Measurements from ENCODE around the gene HPGDS.
"Not testable (repeated sequence)": the region's sequence is repeated elsewhere in the genome, so short reads cannot be mapped to it uniquely, and the experiment has no call there.

HPGDS gene

DNA sequence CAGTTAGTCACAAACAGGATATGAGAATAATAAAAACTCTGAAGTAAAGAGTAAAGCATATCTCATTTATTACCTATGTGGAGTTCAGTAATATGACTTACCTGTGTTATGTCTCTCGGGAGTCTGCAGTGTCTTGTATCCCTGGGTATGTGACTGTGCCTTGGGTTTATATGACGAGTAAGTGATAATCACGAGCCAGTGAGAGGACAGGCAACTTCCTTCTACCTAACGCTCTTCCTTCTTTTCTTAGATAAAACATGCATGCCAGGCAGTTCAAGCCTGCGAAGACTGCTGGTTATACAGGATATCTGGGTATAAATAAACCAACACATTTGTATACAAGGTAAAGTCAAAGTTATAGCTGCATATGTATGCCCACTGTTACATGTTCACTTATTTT, at the start of gene HPGDS:
TSS of gene HPGDS (minus strand) at position 143 of the 400 bp plus-strand sequence. CDS start 8,207 bp downstream, outside the sequence.
- DNase-seq (ENCODE audit: extremely low read depth in 1 of 2, low read depth in 1 of 2), result no peak

DNA sequence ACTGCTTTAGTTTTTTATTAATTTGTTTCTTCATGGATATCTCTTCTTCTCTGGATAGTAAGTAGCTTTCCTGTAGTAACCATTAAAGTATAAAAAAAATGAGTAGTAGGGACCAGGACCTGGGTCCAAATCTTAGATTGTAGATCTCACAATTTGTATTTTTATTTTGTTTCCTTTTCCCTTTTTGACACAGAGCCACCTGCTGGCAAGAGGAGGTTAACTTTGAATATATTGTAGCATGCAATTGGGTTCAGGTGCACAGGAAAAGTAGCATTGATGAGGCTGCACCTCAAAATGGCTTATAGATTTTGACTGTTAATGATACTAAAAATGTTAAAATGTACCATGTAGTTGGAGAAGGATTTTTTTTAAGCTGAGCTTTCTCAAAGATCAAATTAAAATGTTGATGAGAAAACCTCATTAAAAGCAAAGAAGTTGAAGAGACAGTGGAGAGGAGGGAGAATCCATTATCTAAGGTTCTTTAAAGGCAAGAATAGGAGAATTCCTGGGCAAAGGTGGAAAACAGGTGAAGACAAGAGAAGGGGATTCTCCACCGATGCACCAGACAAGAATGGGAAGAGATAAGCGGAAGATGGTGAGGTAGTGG, 48.3 kb upstream of the HPGDS start:
- DNase-seq (ENCODE audit: extremely low read depth in 1 of 2, low read depth in 1 of 2), result no peak

DNA sequence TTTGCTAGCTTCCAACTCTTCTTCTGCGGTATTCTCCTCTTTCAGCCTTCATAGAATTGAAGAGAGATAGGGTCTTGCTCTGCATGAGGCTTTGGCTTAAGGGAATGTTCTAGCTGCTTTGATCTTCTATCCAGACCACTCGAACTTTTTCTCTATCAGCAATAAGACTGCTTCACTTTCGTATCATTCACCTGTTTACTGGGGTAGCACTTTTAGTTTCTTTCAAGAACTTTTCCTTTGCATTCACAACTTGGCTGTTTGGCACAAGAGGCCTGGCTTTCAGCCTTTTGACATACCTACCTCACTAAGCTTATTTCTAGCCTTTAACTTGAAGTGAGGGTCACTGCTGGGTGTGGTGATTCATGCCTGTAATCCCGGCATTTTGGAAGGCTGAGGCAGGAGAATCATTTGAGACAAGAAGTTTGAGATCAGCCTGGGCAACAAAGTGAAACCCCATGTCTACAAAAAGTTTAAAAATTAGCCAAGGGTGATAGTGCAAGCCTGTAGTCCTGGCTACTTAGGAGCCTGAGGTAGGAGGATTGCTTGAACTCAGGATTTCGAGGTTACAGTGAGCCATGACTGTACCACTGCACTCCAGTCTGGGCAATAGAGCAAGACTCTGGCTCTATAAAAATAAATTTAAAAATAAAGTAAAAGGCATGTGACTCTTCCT, 47.1 kb upstream of the HPGDS start:
- DNase-seq (ENCODE audit: extremely low read depth in 1 of 2, low read depth in 1 of 2), result no peak

DNA sequence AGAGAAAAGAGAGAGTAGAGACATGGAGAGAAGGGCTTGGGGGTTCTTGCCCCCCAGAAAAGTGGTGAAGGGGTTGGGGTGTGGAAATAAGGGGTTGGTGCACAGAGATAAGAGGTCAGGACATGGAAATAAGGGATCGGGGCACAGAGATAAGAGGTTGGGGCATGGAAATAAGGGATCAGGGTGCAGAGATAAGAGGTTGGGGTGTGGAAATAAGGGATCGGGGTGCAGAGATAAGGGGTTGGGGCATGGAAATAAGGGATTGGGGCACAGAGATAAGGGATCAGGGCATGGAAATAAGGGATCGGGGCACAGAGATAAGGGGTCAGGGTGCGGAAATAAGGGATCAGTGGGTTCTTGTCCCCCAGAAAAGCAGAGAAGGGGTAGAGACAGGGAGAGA, 45.3 kb upstream of the HPGDS start:
- DNase-seq (ENCODE audit: extremely low read depth in 1 of 2, low read depth in 1 of 2), result not testable (repeated sequence)

DNA sequence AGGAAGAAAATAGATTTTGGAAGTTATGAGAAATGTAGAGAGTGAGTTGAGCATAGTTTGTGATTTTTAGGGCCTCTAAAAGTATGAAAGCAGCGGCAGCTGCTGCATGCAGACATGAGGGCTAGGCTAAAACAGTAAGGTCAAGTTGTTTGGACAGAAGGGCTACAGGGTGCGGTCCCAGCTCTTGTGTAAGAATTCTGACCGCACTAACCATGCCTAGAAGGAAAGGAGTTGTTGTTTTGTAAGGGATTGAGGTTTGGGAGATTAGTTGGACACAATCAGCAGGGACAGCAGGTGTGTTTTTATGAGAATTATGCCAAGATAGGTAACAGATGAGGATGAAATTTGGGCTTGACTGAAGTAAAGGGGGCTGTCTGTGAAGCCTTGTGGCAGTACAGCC, 42.8 kb upstream of the HPGDS start:
- not testable (repeated sequence) for DNase-seq (ENCODE audit: extremely low read depth in 1 of 2, low read depth in 1 of 2)

DNA sequence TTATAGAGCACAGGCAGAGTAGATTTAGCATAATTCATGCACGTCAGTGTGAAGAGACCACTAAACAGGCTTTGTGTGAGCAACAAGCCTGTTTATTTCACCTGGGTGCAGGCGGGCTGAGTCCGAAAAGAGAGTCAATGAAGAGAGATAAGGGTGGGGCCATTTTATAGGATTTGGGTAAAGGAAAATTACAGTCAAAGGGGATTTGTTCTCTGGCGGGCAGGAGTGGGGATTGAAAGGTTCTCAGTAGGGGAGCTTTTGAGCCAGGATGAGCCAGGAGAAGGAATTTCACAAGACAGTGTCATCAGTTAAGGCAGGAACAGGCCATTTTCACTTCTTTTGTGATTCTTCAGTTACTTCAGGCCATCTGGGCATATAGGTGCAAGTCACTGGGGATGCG, 40.3 kb upstream of the HPGDS start:
- DNase-seq (ENCODE audit: extremely low read depth in 1 of 2, low read depth in 1 of 2), result not testable (repeated sequence)

DNA sequence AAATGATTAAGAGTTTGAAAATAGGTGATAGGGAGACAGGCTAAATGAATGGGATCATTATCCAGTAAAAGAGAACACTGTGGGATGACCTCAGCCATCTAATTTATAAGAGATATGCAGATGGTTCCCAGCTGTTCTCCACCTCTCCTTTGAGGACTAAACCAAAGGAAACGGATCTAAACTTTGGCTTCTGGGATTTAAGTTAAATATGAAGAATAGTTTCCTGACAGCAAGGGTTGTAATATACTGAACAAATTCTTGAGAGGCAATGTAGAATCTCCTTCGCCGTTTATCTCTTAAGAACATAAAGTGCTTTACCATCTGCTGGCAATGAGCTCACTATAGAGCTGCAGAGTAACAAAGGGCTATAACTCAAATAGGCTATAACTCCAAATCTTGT, 35.4 kb upstream of the HPGDS start:
- no peak for DNase-seq (ENCODE audit: extremely low read depth in 1 of 2, low read depth in 1 of 2)

DNA sequence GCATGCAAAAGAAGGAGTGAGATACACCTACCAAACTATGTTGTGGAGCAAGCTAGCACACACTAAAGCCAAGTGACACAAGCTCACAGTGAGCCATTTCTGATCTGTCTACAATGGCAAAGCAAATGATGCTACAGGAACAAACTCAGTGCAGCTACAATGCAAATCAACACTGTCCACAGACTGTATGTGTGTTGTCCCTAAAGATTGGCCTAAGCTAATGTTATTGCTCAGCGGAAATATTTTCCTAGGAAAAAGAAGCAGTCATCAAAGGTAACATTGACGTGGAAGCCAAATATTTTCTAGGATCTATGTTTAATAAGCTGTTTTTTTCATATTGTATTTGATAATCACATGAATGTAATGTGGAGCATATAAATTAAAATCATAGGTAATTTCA, 34.7 kb upstream of the HPGDS start:
- DNase-seq (ENCODE audit: extremely low read depth in 1 of 2, low read depth in 1 of 2), result no peak

DNA sequence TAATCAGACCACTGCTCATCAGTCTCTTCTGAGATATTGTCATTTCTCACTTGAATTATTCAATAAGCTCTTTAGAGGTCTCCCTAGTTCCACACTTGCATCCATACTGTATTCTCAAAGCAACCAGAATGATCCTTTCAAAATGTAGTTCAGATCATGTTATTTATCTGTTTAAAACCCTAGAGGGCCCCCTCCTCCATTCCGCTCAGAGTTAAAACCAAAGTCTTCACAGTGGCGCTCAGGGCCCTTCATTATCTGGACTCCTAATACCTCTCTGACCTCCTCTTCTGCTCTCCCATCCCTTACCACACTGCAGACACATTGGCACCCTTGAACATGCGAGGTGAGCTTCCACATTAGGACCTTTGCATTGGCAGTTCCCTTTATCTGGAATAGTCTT, 32.7 kb upstream of the HPGDS start:
- DNase-seq (ENCODE audit: extremely low read depth in 1 of 2, low read depth in 1 of 2), result no peak

DNA sequence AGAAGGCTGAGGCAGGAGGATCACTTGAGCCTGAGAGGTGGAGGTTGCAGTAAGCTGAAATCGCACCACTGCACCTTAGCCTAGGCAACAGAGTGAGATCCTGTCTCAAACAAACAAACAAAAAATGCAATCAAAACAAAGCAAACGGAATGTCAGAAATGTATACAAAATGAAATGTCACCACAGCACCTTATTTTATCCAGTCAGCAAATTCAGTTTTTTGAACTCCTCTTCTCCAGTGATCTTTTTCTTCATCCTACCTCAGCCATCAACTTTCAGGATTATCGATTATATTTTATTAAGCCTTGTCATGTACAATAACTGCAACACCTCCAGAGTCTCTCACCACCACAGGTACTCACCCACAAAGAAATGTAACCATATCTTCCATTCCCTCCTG, 31.1 kb upstream of the HPGDS start:
- no peak for DNase-seq (ENCODE audit: extremely low read depth in 1 of 2, low read depth in 1 of 2)

DNA sequence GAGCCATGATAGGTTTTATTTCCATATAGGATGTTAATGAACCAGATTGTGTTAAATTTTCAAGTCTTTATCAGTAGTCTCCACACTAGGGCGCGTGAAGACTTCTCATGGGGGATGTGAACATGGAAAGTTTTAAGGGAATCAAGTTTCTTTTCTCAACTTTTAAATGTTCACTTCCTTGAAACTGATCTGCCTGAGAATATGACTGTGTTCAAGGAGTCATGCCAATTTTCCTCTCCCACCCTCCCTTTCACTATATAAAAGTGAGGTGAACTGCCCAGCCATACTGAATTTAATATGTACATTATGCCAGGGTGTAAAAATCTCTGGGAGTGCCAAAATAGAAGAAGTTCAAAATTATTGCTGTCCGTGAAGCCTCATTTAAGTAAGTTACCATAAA, 30.4 kb upstream of the HPGDS start:
- DNase-seq (ENCODE audit: extremely low read depth in 1 of 2, low read depth in 1 of 2), result no peak

DNA sequence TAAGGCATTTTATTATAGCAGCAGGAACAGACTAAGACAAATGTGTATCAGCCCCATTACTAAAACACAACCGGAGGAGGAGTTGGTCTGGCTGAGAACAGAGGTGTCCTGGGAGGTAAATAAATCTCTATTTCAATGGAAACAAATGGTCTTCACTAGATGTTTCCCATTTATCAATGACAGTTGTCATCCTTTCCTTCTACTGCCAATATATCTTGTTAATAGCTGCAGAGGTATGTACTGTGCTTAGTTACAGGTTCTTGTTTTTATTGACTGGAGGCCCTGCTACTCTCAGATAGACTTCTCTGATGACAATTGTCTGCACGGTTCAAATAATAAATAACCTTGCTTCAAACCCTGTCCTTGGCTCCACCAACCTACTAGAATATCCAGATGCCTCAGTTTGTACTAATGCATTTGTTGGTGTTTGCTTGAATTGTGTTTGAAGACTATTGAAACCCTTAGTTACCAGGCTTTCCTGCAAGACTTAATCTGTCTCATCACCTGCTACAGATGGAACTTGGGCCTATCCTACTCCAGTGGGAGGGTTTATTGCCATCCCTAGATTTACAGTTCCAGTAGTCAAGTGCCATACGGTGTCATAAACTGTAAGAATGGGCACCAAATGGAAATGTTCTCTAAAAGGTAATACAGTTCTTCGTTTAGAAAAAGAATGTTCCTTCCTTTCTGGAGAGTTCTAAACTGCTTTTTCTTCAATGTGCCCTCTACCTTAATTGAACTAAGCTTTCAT, 29.8 kb upstream of the HPGDS start:
- no peak for DNase-seq (ENCODE audit: extremely low read depth in 1 of 2, low read depth in 1 of 2)

DNA sequence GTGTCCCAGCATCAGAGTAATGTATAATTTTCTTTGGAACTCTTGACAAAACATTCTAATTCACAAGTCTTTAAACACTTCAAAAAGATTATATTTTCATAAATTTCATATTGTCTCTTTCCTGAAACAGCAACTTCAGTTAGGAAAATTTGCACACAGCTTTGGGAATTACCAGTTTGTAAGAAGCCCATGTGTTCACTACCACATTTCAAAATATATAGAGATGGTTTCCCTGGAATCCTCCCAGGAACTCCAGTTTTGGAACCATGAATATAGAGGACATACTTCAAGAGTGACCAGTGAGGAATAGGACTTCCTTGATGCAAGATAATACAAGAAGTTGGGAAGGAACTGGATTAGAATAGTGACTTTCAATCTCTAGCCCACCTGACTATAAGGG, 28.7 kb upstream of the HPGDS start:
- DNase-seq (ENCODE audit: extremely low read depth in 1 of 2, low read depth in 1 of 2), result no peak

DNA sequence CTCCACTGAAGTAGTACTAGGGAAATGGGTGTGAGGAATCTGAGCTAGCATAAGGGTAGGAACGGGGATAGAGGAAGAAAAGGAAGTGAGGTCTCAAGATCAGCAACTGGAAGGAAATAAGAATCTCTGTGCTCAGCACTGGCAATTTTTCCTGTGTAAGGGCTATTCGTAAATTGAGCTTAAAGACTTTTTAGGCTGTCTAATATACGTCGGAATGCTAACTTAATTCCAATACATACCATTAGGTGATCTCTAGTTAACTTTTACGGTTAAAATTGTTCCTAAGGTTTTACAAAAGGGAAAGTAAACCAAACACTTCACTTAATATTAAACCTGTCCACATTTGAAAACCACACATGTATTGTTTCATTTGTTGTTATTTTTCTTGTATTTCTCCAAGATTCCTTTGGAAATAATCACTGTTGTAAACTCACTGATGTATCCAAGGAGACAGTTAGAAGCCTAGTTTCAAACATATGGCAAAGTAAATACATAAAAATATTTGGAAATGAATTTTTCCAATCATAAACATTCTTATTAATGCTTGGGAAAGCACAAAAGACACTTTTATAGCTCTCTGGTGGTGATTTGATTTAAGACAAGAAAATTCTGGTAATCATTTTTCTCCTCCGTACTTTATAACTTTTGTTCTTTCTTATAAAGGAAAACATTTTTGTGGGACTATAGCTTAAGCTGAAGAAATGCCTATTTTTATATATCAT, 28.1 kb upstream of the HPGDS start:
- DNase-seq (ENCODE audit: extremely low read depth in 1 of 2, low read depth in 1 of 2), result no peak

DNA sequence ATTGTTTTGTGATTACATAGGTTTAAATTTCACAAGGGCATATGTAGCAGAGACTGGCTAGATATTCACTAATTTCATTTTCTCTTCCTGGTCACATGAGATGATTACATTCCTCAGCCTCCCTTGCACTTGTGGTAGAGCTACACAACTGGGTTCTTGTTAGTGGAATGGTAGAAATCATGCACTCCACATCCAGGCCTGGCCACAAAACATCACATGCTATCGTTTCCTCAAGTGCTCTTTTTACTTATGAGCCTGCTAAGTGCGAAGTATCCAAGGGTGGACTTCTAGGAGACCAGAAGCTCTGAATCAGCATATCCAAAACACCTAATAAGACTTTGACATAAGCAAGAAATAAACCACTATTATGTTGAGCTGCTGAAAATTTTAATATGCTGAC, 26.4 kb upstream of the HPGDS start:
- DNase-seq (ENCODE audit: extremely low read depth in 1 of 2, low read depth in 1 of 2), result no peak

DNA sequence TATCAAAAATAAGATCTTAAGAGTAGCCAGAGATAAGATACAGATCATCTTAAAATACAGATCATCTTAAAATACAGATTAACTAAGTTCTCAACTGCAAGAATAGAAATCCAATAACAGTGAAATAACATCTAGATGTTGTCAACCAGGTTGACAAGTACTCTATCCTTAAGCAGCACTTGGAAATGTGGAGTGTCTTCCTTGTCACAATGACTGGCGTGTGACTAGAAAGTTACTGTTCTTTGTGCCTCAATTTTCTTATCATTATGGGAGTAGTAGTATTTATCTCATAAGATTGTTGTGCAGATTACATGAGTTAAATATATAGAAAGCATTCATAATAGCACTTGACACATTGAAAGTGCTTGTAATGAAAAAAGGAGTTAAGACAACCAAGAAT, 25.8 kb upstream of the HPGDS start:
- DNase-seq (ENCODE audit: extremely low read depth in 1 of 2, low read depth in 1 of 2), result no peak

DNA sequence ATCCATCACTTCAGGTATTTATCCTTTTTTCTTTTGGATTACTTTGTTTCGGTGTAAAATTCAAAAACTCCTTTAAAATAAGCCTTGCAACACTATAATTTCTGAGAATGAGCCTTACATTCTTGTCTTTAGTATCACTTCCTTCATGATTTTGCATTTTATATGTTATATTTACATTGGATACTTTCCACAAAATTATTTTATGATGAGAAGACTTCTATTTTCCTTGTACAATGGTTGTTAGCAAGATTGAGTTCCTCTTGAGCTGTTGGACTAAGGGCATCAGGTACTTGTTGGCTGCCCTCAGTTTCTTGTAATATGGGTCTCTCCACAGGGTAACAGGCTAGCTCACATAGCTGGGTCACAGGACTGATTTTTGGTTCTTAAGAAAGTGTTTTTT, 22.7 kb upstream of the HPGDS start:
- DNase-seq (ENCODE audit: extremely low read depth in 1 of 2, low read depth in 1 of 2), result no peak

DNA sequence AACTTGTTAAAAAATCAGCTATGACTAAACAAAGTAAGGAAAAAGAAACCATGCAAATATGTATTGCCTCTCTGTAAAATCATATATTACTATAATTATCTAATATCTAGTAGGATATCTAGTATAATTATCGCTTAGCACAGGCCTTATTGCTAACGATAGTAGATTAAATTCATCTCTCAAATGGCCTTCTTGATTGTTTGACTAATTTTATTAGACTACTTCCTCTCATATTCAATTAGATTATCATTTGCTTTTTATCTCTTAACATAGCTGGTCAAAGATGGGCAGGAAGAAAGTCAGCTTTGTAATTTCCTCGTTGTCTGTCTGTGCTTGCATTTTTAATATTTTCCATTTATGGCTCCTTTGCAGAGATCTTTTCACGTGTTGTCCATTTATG, 21.9 kb upstream of the HPGDS start:
- no peak for DNase-seq (ENCODE audit: extremely low read depth in 1 of 2, low read depth in 1 of 2)

DNA sequence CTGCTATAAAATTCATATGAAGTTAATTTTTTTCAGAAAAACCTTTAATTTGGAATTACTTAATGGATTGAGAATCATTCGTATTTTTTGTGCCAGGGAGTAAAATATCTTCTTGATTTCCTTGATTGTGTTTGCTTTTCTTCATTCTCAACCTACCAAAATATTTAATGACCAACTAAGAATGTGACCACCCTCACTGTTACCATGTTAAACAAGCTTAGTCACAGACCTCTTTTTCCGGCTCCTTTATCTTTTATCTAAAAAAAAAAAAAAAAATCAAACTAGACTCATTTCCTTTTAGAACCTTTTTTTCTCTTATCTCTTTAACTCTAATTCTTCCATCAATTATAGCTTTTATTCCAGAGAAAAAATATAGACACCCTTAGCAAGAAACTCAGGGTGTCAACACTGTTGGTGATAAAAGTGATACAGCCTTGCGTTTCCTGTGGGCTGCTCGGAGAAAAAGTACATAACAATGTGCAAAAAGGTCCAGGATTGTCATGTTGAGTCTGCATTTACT, 20.6 kb upstream of the HPGDS start:
- no peak for DNase-seq (ENCODE audit: extremely low read depth in 1 of 2, low read depth in 1 of 2)

DNA sequence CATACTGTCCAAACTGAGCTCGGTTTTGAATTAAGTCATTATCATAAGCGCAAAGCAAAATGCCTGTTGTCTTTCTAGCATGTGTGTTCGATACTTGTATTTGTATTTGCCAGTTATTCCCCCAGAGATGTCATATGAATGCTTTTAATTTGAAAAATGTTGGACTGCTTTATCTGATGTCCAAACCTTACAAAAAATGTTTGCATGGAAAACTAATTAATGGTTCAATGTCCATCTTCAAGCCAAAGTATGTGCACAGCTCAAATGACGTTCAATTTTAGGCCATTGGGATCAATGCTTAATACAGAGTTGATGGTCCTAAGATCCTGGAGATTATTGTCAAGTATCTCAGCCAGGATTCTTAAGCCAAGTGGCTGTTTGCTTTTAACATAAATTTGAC, 17.2 kb upstream of the HPGDS start:
- DNase-seq (ENCODE audit: extremely low read depth in 1 of 2, low read depth in 1 of 2), result no peak

DNA sequence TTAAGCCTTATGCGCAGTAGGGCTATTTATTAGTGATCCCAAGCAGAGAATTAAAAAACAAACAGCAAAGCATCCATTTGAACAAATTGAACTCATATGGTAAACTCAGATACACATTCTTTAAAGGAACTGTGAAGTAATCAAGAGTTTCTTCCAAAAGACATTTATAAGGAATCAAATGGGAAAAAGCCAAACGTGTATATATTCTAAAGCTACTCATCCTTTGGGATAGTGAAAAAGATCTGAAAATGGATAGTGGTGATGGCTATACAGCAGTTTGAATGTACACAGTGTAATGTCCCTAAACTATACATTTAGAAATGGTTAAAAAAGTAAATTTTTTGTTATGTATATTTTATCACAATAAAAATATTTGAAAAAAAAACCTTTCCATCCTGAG, 16.6 kb upstream of the HPGDS start:
- DNase-seq (ENCODE audit: extremely low read depth in 1 of 2, low read depth in 1 of 2), result no peak
